GM12878 (cell line): ENCODE data around the gene CHAF1A. TPM values are rescaled to one million over a fixed set of nuclear protein-coding genes. Genes with fewer than 3 reads are reported as not detected.

Experiments used
- ATF7 ChIP-seq: fragments of 450-650 bp; IDR thresholded peaks from 2 replicates; pipeline ENCODE4 v1.6.1; 2016; ENCODE audit warnings: low read depth, mild to moderate bottlenecking
- BACH1 ChIP-seq: fragments of 450-650 bp; IDR thresholded peaks from 2 replicates; pipeline ENCODE4 v1.6.1; 2017; ENCODE audit warnings: mild to moderate bottlenecking, borderline replicate concordance
- CBX3 ChIP-seq: fragments of 200-600 bp; sonication (generic); IDR thresholded peaks from 2 replicates; pipeline ENCODE4 v1.6.1; 2016; ENCODE audit warnings: low read depth, borderline replicate concordance
- CHD1 ChIP-seq: IDR thresholded peaks from 2 replicates; pipeline ENCODE4 v1.6.1; 2012; ENCODE audit warnings: low read depth, low read length, improper control_type of control experiment
- CREM ChIP-seq: IDR thresholded peaks from 2 replicates; pipeline ENCODE4 v1.6.1; 2014; ENCODE audit warnings: antibody characterized with exemption, low read depth
- DPF2 ChIP-seq: fragments of 450-650 bp; IDR thresholded peaks from 2 replicates; pipeline ENCODE4 v1.6.1; 2017; ENCODE audit warnings: mild to moderate bottlenecking
- EED ChIP-seq: sonication (generic); IDR thresholded peaks from 2 replicates; pipeline ENCODE4 v1.6.1; 2016; ENCODE audit warnings: antibody characterized with exemption, low read depth
- EP300 ChIP-seq, 2 experiments: fragments of 150-350 bp in 1 of 2; IDR thresholded peaks; 2 replicates each; pipeline ENCODE4 v1.6.1; 2011 to 2012; ENCODE audit warnings: low read depth in 2 of 2, low read length in 2 of 2, borderline replicate concordance in 1 of 2, improper control_type of control experiment in 1 of 2, inconsistent platforms in 1 of 2; ENCODE audit not compliant: control insufficient read depth in 1 of 2
- EZH2 ChIP-seq: IDR thresholded peaks from 2 replicates; pipeline ENCODE4 v1.6.1; 2012; ENCODE audit warnings: low read depth, mild to moderate bottlenecking, control low read depth, inconsistent platforms, low read length, borderline replicate concordance; ENCODE audit not compliant: control insufficient read depth
- GATAD2B ChIP-seq: fragments of 450-650 bp; conservative IDR thresholded peaks from 2 replicates; pipeline ENCODE4 v1.6.1; 2017; ENCODE audit warnings: low read depth, mild to moderate bottlenecking, moderate library complexity
- HDGF ChIP-seq: fragments of 450-650 bp; IDR thresholded peaks from 2 replicates; pipeline ENCODE4 v1.6.1; 2016; ENCODE audit warnings: antibody characterized with exemption
- JUND ChIP-seq: IDR thresholded peaks from 2 replicates; pipeline ENCODE4 v1.6.1; 2012; ENCODE audit warnings: low read depth, mild to moderate bottlenecking, low read length, improper control_type of control experiment, moderate library complexity
- KAT2A ChIP-seq: conservative IDR thresholded peaks from 2 replicates; pipeline ENCODE4 v1.6.1; 2011; ENCODE audit warnings: low read depth, low read length; ENCODE audit not compliant: control insufficient read depth
- MEF2A ChIP-seq: IDR thresholded peaks from 2 replicates; pipeline ENCODE4 v1.6.1; 2011; ENCODE audit warnings: low read depth, mild to moderate bottlenecking, low read length, moderate library complexity; ENCODE audit not compliant: insufficient read depth
- MYC ChIP-seq: IDR thresholded peaks from 2 replicates; pipeline ENCODE4 v1.6.1; 2011; ENCODE audit warnings: mild to moderate bottlenecking, low read length, moderate library complexity, inconsistent platforms; ENCODE audit not compliant: insufficient read depth, insufficient replicate concordance, insufficient read length, severe bottlenecking
- RB1 ChIP-seq: fragments of 450-650 bp; formaldehyde crosslinking; IDR thresholded peaks from 2 replicates; pipeline ENCODE4 v1.6.1; 2017; ENCODE audit warnings: mild to moderate bottlenecking, borderline replicate concordance
- RUNX3 ChIP-seq: IDR thresholded peaks from 2 replicates; pipeline ENCODE4 v1.6.1; 2012; ENCODE audit warnings: low read length, inconsistent platforms
- SMAD1 ChIP-seq: fragments of 450-650 bp; IDR thresholded peaks from 2 replicates; pipeline ENCODE4 v1.6.1; 2018; ENCODE audit warnings: mild to moderate bottlenecking, low read depth; ENCODE audit not compliant: partially characterized antibody
- ZNF207 ChIP-seq: fragments of 450-650 bp; IDR thresholded peaks from 2 replicates; pipeline ENCODE4 v1.6.1; 2014; ENCODE audit warnings: antibody characterized with exemption, mild to moderate bottlenecking, borderline replicate concordance
- polyA plus RNA-seq, 11 experiments: library from polyadenylated mRNA; depleted of rRNA in 4 of 11; unstranded in 6 of 11; stranded (reverse) in 5 of 11; fragments of >200 nt; fragmentation: Nextera tagmentation in 4 of 11; fragmentation: Illumina TruSeq in 1 of 11; extraction: Ambion mirVana in 4 of 11; extraction: Trizol in 1 of 11; gene quantifications; 1 replicate in 1 of 11; 2 replicates in 10 of 11; pipeline versions ENCODE4 v1.2.1 to v1.2.3, GENCODE V29; 2011 to 2016; ENCODE audit warnings: inconsistent platforms in 2 of 11, missing spikeins in 2 of 11, low read depth in 1 of 11
- total RNA-seq, 4 experiments: library from RNA; depleted of rRNA in 3 of 4; stranded (reverse); fragments of >200 nt in 3 of 4; fragmentation: Illumina TruSeq in 1 of 4; extraction: Trizol in 1 of 4; gene quantifications; 2 replicates each; pipeline versions ENCODE4 v1.2.1 to v1.2.3, GENCODE V29; 2013 to 2021
- TF ChIP-seq, protein P1 (sequence below): IDR thresholded peaks from 2 replicates; pipeline ENCODE4 v1.6.1; 2011; ENCODE audit warnings: borderline replicate concordance, low read depth, mild to moderate bottlenecking, moderate library complexity, low read length; ENCODE audit not compliant: insufficient read depth, poor library complexity, severe bottlenecking
- TF ChIP-seq, protein P2 (sequence below): fragments of 450-650 bp; IDR thresholded peaks from 2 replicates; pipeline ENCODE4 v1.6.1; 2017; ENCODE audit warnings: mild to moderate bottlenecking
- TF ChIP-seq, protein P3 (sequence below): fragments of 450-650 bp; conservative IDR thresholded peaks from 2 replicates; pipeline ENCODE4 v1.6.1; 2017; ENCODE audit warnings: mild to moderate bottlenecking, moderate library complexity
- TF ChIP-seq, protein P4 (sequence below): fragments of 150-350 bp; IDR thresholded peaks from 2 replicates; pipeline ENCODE4 v1.6.1; 2014; ENCODE audit warnings: mild to moderate bottlenecking, low read depth, low read length

CHAF1A gene
- total and polyA plus RNA-seq, 10 of the 15 experiments (the other 5 are each of a cell fraction or from before 2014, with no cell fraction given): 1.3 to 69.1 (median 34.2) TPM

DNA sequence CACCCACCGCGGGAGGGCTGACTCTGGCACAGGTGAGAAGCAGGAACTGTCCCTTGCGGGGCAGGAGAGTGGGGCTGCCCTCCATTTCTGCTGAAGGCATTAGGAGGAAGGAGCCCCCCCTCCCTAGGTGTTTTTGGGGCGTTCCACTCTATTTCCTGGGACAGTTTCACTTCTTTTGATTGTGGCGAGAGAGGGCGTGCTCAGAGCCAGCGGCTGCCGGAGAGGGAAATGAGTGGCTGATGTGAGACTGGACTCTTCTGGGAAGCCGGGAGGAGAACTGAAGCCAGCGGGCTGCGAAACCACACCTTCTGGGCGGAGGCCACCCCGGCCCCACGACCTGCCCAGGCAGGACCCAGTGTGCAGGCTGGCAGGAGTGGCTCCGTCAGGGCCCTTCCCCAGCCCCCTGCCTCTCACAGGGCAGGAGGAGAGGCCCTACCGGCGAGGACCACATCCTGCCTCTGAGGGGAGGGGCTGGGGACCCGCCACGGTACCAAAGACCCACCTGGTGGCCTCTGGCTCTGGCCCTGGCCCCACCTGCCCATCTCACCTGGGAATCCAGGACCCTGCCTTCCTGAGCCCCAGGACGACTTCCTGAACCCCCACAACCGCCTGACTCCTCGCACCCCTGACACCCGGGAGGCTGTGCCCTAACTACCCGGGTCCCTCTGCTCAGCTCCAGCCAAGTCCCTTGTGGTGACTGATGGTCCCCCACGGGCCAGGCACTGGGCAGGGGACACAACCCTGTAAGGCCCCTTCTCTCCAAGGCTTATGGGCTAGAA lies 33.1 kb upstream of the CHAF1A start (continued):
- TF ChIP-seq, protein P1, sequence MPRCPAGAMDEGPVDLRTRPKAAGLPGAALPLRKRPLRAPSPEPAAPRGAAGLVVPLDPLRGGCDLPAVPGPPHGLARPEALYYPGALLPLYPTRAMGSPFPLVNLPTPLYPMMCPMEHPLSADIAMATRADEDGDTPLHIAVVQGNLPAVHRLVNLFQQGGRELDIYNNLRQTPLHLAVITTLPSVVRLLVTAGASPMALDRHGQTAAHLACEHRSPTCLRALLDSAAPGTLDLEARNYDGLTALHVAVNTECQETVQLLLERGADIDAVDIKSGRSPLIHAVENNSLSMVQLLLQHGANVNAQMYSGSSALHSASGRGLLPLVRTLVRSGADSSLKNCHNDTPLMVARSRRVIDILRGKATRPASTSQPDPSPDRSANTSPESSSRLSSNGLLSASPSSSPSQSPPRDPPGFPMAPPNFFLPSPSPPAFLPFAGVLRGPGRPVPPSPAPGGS: peak; percentile 48
- TF ChIP-seq JUND (no peak), EP300 (IDR thresholded peaks at IDR 0.05; ENCODE audit: borderline replicate concordance in 1 of 2, control insufficient read depth in 1 of 2, low read depth in 2 of 2, low read length in 2 of 2) (0 out of 4 replicates have a peak, but pooled peaks of 1 of the 2 experiments have one; percentile 52), EZH2 (no peak), BACH1 (0 out of 2 replicates have a peak, but pooled peaks have one; percentile 30), SMAD1 (no peak), ATF7 (peak; percentile 69; the same call in 1 of the 2 replicates), GATAD2B (peak; percentile 55; the same call in 1 of the 2 replicates), KAT2A (no peak), DPF2 (peak; percentile 82), MYC (no peak), CHD1 (no peak), CREM (peak; percentile 29; the same call in 1 of the 2 replicates), RB1 (no peak), RUNX3 (peak; percentile 77), MEF2A (0 out of 2 replicates have a peak, but pooled peaks have one; percentile 26), ZNF207 (no peak), CBX3 (no peak), EED (peak; percentile 98), HDGF (no peak; the same call in 1 of the 2 replicates)
- TF ChIP-seq, protein P2, sequence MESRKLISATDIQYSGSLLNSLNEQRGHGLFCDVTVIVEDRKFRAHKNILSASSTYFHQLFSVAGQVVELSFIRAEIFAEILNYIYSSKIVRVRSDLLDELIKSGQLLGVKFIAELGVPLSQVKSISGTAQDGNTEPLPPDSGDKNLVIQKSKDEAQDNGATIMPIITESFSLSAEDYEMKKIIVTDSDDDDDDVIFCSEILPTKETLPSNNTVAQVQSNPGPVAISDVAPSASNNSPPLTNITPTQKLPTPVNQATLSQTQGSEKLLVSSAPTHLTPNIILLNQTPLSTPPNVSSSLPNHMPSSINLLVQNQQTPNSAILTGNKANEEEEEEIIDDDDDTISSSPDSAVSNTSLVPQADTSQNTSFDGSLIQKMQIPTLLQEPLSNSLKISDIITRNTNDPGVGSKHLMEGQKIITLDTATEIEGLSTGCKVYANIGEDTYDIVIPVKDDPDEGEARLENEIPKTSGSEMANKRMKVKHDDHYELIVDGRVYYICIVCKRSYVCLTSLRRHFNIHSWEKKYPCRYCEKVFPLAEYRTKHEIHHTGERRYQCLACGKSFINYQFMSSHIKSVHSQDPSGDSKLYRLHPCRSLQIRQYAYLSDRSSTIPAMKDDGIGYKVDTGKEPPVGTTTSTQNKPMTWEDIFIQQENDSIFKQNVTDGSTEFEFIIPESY: no peak
- TF ChIP-seq, protein P3, sequence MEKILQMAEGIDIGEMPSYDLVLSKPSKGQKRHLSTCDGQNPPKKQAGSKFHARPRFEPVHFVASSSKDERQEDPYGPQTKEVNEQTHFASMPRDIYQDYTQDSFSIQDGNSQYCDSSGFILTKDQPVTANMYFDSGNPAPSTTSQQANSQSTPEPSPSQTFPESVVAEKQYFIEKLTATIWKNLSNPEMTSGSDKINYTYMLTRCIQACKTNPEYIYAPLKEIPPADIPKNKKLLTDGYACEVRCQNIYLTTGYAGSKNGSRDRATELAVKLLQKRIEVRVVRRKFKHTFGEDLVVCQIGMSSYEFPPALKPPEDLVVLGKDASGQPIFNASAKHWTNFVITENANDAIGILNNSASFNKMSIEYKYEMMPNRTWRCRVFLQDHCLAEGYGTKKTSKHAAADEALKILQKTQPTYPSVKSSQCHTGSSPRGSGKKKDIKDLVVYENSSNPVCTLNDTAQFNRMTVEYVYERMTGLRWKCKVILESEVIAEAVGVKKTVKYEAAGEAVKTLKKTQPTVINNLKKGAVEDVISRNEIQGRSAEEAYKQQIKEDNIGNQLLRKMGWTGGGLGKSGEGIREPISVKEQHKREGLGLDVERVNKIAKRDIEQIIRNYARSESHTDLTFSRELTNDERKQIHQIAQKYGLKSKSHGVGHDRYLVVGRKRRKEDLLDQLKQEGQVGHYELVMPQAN: 0 out of 2 replicates have a peak, but pooled peaks have one; percentile 10
- TF ChIP-seq, protein P4, sequence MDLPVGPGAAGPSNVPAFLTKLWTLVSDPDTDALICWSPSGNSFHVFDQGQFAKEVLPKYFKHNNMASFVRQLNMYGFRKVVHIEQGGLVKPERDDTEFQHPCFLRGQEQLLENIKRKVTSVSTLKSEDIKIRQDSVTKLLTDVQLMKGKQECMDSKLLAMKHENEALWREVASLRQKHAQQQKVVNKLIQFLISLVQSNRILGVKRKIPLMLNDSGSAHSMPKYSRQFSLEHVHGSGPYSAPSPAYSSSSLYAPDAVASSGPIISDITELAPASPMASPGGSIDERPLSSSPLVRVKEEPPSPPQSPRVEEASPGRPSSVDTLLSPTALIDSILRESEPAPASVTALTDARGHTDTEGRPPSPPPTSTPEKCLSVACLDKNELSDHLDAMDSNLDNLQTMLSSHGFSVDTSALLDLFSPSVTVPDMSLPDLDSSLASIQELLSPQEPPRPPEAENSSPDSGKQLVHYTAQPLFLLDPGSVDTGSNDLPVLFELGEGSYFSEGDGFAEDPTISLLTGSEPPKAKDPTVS: no peak
